Right atrium auricular region (tissue), 2 donors: Measurements from ENCODE around the gene TFAP2B. TPM values are rescaled to one million over a fixed set of nuclear protein-coding genes. Genes with fewer than 3 reads are reported as not detected.
A peak's percentile ranks its signal among the peaks of the same experiment; 100 is the strongest.

Experiments
- DNase-seq: peaks from one replicate; pipeline ENCODE4 v3.0.0-alpha.2; 2019; ENCODE audit warnings: low spot score
- H3K27ac ChIP-seq, 2 donors: fragments of 200-600 bp; sonication (generic); 1 replicate in 1 of 2; 2 replicates in 1 of 2; pipeline ENCODE4 v1.5.1; 2016 to 2019
- H3K27me3 ChIP-seq, 2 donors: fragments of 200-600 bp; sonication (generic); one replicate each; pipeline versions ENCODE4 v1.5.1 to v1.6.0; 2017 to 2019
- H3K36me3 ChIP-seq: fragments of 200-600 bp; sonication (generic); one replicate; pipeline ENCODE4 v1.5.1; 2016
- H3K4me1 ChIP-seq, 2 donors: fragments of 200-600 bp; sonication (generic); one replicate each; pipeline versions ENCODE4 v1.5.1 to v1.6.0; 2017 to 2019
- H3K4me3 ChIP-seq, 2 donors: fragments of 200-600 bp; sonication (generic); 1 replicate in 1 of 2; 2 replicates in 1 of 2; pipeline ENCODE4 v1.5.1; 2017 to 2019; ENCODE audit warnings: mild to moderate bottlenecking in 1 of 2, moderate library complexity in 1 of 2
- H3K9me3 ChIP-seq, 2 donors: fragments of 200-600 bp; sonication (generic); one replicate each; pipeline ENCODE4 v1.5.1; 2019
- total RNA-seq, 2 donors: library from RNA; depleted of rRNA; stranded (reverse); fragments of >200 nt; gene quantifications; one replicate each; pipeline ENCODE4 v1.1.0, GENCODE V29; 2016
- TF ChIP-seq, protein P1 (sequence below), 2 donors: fragments of 200-600 bp; sonication (generic); IDR thresholded peaks; one replicate each; pipeline ENCODE4 v1.5.1; 2019; ENCODE audit warnings: antibody characterized with exemption in 2 of 2

TFAP2B gene
- total RNA-seq, 2 donors from 2014 or later = not detected

DNA sequence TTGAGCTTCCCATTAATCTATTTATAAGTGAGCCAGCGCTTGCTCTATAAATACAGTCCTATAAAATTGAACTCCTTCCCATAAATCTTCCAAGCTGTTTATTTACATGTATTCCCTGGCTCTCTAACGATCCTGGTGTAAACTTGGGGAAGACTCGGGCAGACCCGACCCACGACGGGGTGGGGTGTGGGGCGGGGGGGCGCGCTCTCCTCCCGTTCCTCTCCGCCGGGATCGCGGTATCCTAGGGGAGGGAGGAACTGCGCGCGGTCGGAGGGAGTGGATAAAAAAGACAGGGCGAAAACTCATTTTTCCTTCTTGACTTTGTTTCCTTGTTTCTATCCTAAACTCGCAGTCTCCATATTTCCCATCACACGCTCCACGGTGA is 31.1 kb downstream of the TFAP2B start:
- Histone ChIP-seq H3K36me3 (no peaks in the 10 kb centered on the region), H3K27ac (no peak overlapping the region), H3K27me3 (peaks cover 28 to 41% of the 10 kb centered on the region in 2 donors), H3K4me3 (peak overlapping the region in 1 of 2 donors; percentile 20), H3K4me1 (peaks cover 0 to 18% of the 10 kb centered on the region in 2 donors), H3K9me3 (no peaks in the 10 kb centered on the region)
- TF ChIP-seq, protein P1, sequence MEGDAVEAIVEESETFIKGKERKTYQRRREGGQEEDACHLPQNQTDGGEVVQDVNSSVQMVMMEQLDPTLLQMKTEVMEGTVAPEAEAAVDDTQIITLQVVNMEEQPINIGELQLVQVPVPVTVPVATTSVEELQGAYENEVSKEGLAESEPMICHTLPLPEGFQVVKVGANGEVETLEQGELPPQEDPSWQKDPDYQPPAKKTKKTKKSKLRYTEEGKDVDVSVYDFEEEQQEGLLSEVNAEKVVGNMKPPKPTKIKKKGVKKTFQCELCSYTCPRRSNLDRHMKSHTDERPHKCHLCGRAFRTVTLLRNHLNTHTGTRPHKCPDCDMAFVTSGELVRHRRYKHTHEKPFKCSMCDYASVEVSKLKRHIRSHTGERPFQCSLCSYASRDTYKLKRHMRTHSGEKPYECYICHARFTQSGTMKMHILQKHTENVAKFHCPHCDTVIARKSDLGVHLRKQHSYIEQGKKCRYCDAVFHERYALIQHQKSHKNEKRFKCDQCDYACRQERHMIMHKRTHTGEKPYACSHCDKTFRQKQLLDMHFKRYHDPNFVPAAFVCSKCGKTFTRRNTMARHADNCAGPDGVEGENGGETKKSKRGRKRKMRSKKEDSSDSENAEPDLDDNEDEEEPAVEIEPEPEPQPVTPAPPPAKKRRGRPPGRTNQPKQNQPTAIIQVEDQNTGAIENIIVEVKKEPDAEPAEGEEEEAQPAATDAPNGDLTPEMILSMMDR (IDR thresholded peaks at IDR 0.05) = no peak
- DNase-seq = no peak

GRCh38 chr6:50850223-50851048 is 31.8 kb downstream of the TFAP2B start:
- Histone ChIP-seq H3K27me3 (peaks cover 28 to 35% of the 10 kb centered on the region in 2 donors), H3K9me3 (no peaks in the 10 kb centered on the region)

GRCh38 chr6:50851049-50851845 is 32.6 kb downstream of the TFAP2B start:
- Histone ChIP-seq H3K4me3 (no peak overlapping the region), H3K27ac (no peak overlapping the region), H3K27me3 (peaks cover 27 to 28% of the 10 kb centered on the region in 2 donors), H3K9me3 (no peaks in the 10 kb centered on the region), H3K4me1 (peaks cover 0 to 18% of the 10 kb centered on the region in 2 donors), H3K36me3 (no peaks in the 10 kb centered on the region)
- DNase-seq = no peak
- TF ChIP-seq, protein P1 (IDR thresholded peaks at IDR 0.05) = no peak

More at GRCh38 chr6:50850223-50851048, 31.8 kb downstream of the TFAP2B start:
- no peaks in the 10 kb centered on the region for H3K36me3 ChIP-seq
- peak overlapping the region in 1 of 2 donors; percentile 20 for H3K4me3 ChIP-seq
- DNase-seq = no peak
- peaks cover 0 to 18% of the 10 kb centered on the region in 2 donors for H3K4me1 ChIP-seq
- no peak overlapping the region for H3K27ac ChIP-seq
- TF ChIP-seq, protein P1 (IDR thresholded peaks at IDR 0.05) = no peak

DNA sequence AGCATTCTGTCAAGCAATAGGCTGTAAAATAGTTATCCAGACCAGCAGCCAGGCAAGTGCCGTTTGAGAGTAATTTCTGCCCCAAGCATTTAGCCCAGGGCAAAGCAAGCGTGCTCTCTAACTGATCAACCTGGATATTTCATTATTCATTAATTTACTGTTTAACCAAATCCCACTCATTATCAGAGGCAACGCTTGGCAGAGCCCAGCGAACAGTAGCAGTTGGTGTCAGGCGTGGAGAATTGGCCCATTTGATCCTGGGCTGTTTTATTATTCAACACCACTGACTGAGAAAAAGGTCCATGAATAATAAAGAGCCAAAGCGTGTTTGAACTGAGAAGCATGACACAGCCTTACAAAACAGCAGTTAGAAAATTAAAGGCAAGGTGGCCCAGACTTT is 35.3 kb downstream of the TFAP2B start:
- Histone ChIP-seq H3K9me3 (no peaks in the 10 kb centered on the region), H3K27ac (no peak overlapping the region), H3K4me3 (no peak overlapping the region), H3K27me3 (peaks cover 17 to 23% of the 10 kb centered on the region in 2 donors), H3K36me3 (no peaks in the 10 kb centered on the region), H3K4me1 (peaks cover 0 to 18% of the 10 kb centered on the region in 2 donors)
- TF ChIP-seq, protein P1 (IDR thresholded peaks at IDR 0.05) = no peak
- no peak for DNase-seq

- no peak overlapping the region for H3K4me3 ChIP-seq
- TF ChIP-seq, protein P1 (IDR thresholded peaks at IDR 0.05) = no peak
- no peaks in the 10 kb centered on the region for H3K27me3 ChIP-seq
- no peaks in the 10 kb centered on the region for H3K36me3 ChIP-seq
- no peaks in the 10 kb centered on the region for H3K4me1 ChIP-seq
- no peak for DNase-seq
- H3K27ac ChIP-seq = no peak overlapping the region
- no peaks in the 10 kb centered on the region for H3K9me3 ChIP-seq
These were observed 43.0 kb downstream of the TFAP2B start for GRCh38 chr6:50861692-50862091.
